ENCODE measurements around the gene FHOD3. TPM values are rescaled to one million over a fixed set of nuclear protein-coding genes. Genes with fewer than 3 reads are reported as not detected.

The FHOD3 gene
- total and polyA plus RNA-seq, 9 of the 15 experiments (the other 6 are each of a cell fraction or from before 2014, with no cell fraction given): 0.11 TPM; not detected in 8

GRCh38 chr18:36468161-36468560 lies 170.6 kb downstream of the FHOD3 start (continued):
- TF ChIP-seq BRCA1 (IDR thresholded peaks at IDR 0.05): no peak
- no peak for TF ChIP-seq BRCA1 (CRISPR knock-in tag; IDR thresholded peaks at IDR 0.05)
- TF ChIP-seq RFX5 (IDR thresholded peaks at IDR 0.05; ENCODE audit: low read depth, low read length): no peak
- no peak for TF ChIP-seq HDAC8 (tag; IDR thresholded peaks at IDR 0.05)
- TF ChIP-seq GTF2F1 (IDR thresholded peaks at IDR 0.05; ENCODE audit: low read depth, low read length): no peak
- TF ChIP-seq SRSF1 (IDR thresholded peaks at IDR 0.05; ENCODE audit: low read depth, low read length): no peak
- TF ChIP-seq ZNF707 (CRISPR knock-in tag; conservative IDR thresholded peaks at IDR 0.05): no peak
- TF ChIP-seq ZSCAN32 (CRISPR knock-in tag; IDR thresholded peaks at IDR 0.05): no peak
- TF ChIP-seq NEUROD1 (IDR thresholded peaks at IDR 0.05; ENCODE audit: borderline replicate concordance, low read depth, low read length, partially characterized antibody): no peak
- TF ChIP-seq VEZF1 (CRISPR knock-in tag; IDR thresholded peaks at IDR 0.05): peak; percentile 19; the same call in 1 of the 2 replicates
- no peak for TF ChIP-seq MEIS2 (IDR thresholded peaks at IDR 0.05; ENCODE audit: partially characterized antibody)
- TF ChIP-seq MBD1 (CRISPR knock-in tag; IDR thresholded peaks at IDR 0.05): no peak
- TF ChIP-seq PHB2 (IDR thresholded peaks at IDR 0.05; ENCODE audit: low read depth): no peak
- TF ChIP-seq CBFA2T3 (IDR thresholded peaks at IDR 0.05): peak; percentile 83
- no peak for TF ChIP-seq PREB (CRISPR knock-in tag; IDR thresholded peaks at IDR 0.05)
- TF ChIP-seq ZKSCAN1 (IDR thresholded peaks at IDR 0.05; ENCODE audit: low read depth, low read length): no peak
- TF ChIP-seq ZZZ3 (IDR thresholded peaks at IDR 0.05): no peak
- TF ChIP-seq TCF7L2 (IDR thresholded peaks at IDR 0.05; ENCODE audit: low read depth, low read length): no peak
- no peak for TF ChIP-seq HNRNPUL1 (IDR thresholded peaks at IDR 0.05; ENCODE audit: low read length)
- 0 out of 4 replicates have a peak, but pooled peaks of 1 of the 2 experiments have one; percentile 18 for TF ChIP-seq TRIM24 (IDR thresholded peaks at IDR 0.05)
- no peak for TF ChIP-seq SFPQ (IDR thresholded peaks at IDR 0.05; ENCODE audit: low read depth, low read length)
- TF ChIP-seq RBFOX2 (IDR thresholded peaks at IDR 0.05; ENCODE audit: low read depth, low read length): no peak
- peak; percentile 85 for TF ChIP-seq MEF2D (tag; conservative IDR thresholded peaks at IDR 0.05; ENCODE audit: low read depth)
- TF ChIP-seq HCFC1 (IDR thresholded peaks at IDR 0.05; ENCODE audit: low read depth, low read length): no peak
- TF ChIP-seq DNMT1 (IDR thresholded peaks at IDR 0.05): no peak
- TF ChIP-seq NFIC (IDR thresholded peaks at IDR 0.05): peak; percentile 42; the same call in 1 of the 2 replicates
- no peak for TF ChIP-seq ZNF79 (CRISPR knock-in tag; IDR thresholded peaks at IDR 0.05; ENCODE audit: low read depth)

Measured in K562 (cell line).